ENCODE measurements around the gene GTPBP2. TPM values are rescaled to one million over a fixed set of nuclear protein-coding genes. Genes with fewer than 3 reads are reported as not detected.
A peak's percentile ranks its signal among the peaks of the same experiment; 100 is the strongest.

Gene GTPBP2
- polyA plus RNA-seq, 3 donors: 3.6 to 120 (median 4.9) TPM

DNA sequence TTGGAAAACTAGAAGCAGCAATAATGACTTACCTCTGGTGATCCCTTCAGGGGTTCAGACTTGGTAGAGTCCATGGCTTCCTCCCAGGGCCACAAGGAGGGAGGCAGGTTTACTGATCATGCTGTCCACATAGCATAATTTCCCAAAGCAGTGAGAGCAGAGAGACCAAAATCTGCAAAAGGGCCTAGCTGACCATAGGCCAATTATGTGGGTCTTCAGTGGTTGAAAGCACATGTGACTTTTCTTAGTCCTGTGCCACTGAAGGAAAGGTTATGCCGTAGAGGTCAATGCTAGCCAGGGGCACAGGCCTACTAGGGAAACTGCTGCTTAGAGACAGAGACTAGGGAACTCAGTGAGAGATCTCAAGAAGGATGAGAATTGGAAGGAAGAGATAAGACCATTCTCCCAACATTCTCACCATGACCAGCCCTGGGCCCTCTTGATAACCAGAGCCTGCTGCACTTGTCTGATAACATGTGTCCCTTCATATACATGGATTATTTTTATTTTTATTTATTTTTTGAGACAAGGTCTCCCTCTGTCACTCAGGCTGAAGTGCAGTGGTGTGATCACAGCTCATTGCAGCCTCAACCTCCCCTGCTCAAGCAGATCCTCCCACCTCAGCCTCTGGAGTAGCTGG, 2.0 kb upstream of the GTPBP2 start:
- no peaks in the 10 kb centered on the region for H3K27me3 ChIP-seq (ENCODE audit: control insufficient read depth in 2 of 2, insufficient read depth in 2 of 2, low read length in 2 of 2)
- H3K9me3 ChIP-seq (replicated peaks in 1 of 2; ENCODE audit: control insufficient read depth in 1 of 2, insufficient read depth in 1 of 2, low read length in 2 of 2): no peaks in the 10 kb centered on the region
- H3K9ac ChIP-seq (ENCODE audit: insufficient read depth, low read length, poor library complexity, severe bottlenecking): no peak overlapping the region
- peak overlapping the region; percentile 87 to 95 for H3K27ac ChIP-seq (ENCODE audit: low read depth in 1 of 2, low read length in 2 of 2)
- DNase-seq: no peak
- H3K9me3 Mint-ChIP-seq: peaks cover 0 to 3% (median 0%) of the 10 kb centered on the region in 7 donors
- peaks cover 4 to 8% of the 10 kb centered on the region in 2 donors for H3K36me3 Mint-ChIP-seq
- H3K27ac Mint-ChIP-seq: peak overlapping the region; percentile 94 to 100 (median 99)
- H3K4me3 Mint-ChIP-seq: peak overlapping the region in 1 of 2 donors; percentile 62
- WGBS (ENCODE audit: insufficient coverage): no CpG with 5 or more reads among the region's 1 CpG
- peak overlapping the region; percentile 61 for H2AFZ ChIP-seq (ENCODE audit: insufficient read depth, low read depth, low read length, poor library complexity, severe bottlenecking)
- TF ChIP-seq, protein P1, sequence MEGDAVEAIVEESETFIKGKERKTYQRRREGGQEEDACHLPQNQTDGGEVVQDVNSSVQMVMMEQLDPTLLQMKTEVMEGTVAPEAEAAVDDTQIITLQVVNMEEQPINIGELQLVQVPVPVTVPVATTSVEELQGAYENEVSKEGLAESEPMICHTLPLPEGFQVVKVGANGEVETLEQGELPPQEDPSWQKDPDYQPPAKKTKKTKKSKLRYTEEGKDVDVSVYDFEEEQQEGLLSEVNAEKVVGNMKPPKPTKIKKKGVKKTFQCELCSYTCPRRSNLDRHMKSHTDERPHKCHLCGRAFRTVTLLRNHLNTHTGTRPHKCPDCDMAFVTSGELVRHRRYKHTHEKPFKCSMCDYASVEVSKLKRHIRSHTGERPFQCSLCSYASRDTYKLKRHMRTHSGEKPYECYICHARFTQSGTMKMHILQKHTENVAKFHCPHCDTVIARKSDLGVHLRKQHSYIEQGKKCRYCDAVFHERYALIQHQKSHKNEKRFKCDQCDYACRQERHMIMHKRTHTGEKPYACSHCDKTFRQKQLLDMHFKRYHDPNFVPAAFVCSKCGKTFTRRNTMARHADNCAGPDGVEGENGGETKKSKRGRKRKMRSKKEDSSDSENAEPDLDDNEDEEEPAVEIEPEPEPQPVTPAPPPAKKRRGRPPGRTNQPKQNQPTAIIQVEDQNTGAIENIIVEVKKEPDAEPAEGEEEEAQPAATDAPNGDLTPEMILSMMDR (IDR thresholded peaks at IDR 0.05): no peak
- H3K27me3 Mint-ChIP-seq (ENCODE audit: low read depth in 3 of 3): peaks cover 0 to 2% (median 0%) of the 10 kb centered on the region in 3 donors
- peaks cover 55 to 67% of the 10 kb centered on the region in 2 donors for H3K4me1 ChIP-seq (ENCODE audit: control insufficient read depth in 1 of 2, insufficient read depth in 2 of 2, low read length in 2 of 2)
- peaks cover 1 to 2% of the 10 kb centered on the region in 2 donors for H3K36me3 ChIP-seq (replicated peaks in 1 of 2; ENCODE audit: control insufficient read depth in 1 of 2, insufficient read depth in 2 of 2, low read length in 2 of 2)
- H3K4me3 ChIP-seq (replicated peaks in 1 of 3; ENCODE audit: low read depth in 2 of 3, low read length in 3 of 3): no peak overlapping the region
- H3K4me1 Mint-ChIP-seq: peaks cover 53% of the 10 kb centered on the region
- H3K4me2 ChIP-seq (replicated peaks; ENCODE audit: extremely low read depth, low read length, poor library complexity, severe bottlenecking): peak overlapping the region; percentile 86
- intact Hi-C loops (cut with micrococcal nuclease): no loop called here
- peaks cover 26% of the 10 kb centered on the region for H3K79me2 ChIP-seq (ENCODE audit: insufficient read depth, low read length)
- H4K20me1 ChIP-seq (ENCODE audit: insufficient read depth, low read length): peaks cover 8% of the 10 kb centered on the region

DNA sequence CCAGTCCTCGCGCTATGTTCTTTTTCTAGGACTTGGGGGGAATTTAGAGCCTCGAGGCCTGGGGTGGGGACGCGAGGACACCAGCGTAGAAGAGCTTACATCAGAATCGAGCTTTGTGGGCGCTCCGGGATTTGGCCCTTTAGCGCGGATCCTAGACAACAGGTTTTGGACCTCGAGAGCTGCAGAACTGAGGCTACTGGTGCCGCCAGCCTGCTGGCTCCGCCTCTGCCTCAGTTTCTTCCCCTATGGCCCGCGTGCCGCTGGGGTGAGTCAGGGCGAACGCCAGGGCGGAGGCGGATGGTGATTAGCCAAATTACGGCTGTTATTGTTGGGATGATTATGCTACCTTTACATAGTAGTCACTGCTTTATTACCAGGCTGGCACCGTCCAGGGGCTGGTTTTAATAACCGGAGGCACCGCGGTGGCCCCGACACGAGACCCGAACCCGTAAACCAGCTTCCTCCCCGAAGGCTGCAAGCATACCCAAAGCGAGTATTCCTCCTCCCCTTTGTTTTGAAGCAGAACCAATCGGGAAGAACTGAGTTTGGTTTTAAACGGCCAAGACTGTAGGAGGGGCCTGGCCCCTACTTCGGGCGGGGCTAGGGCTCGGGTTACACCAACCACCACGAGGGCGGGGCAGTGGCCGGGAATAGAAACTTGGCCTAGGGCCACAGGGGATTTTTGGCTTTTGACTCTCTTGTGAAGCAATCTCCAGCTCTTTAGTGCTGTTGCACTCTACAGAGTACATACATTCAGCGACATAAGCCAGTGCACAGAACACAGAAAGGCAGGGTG, 639 bp upstream of the GTPBP2 start:
- Mint-ChIP-seq H3K9me3 (no peaks in the 10 kb centered on the region), H3K27ac (peak overlapping the region; percentile 94 to 100 (median 99)), H3K4me3 (peak overlapping the region; percentile 93 to 96), H3K4me1 (peaks cover 46% of the 10 kb centered on the region), H3K36me3 (peaks cover 18 to 22% of the 10 kb centered on the region in 2 donors), H3K27me3 (ENCODE audit: low read depth in 3 of 3) (peaks cover 0 to 2% (median 0%) of the 10 kb centered on the region in 3 donors)
- peaks cover 22% of the 10 kb centered on the region for H4K20me1 ChIP-seq (ENCODE audit: insufficient read depth, low read length)
- peak overlapping the region; percentile 86 for H2AFZ ChIP-seq (ENCODE audit: insufficient read depth, low read depth, low read length, poor library complexity, severe bottlenecking)
- peaks cover 51 to 60% of the 10 kb centered on the region in 2 donors for H3K4me1 ChIP-seq (ENCODE audit: control insufficient read depth in 1 of 2, insufficient read depth in 2 of 2, low read length in 2 of 2)
- peak overlapping the region; percentile 71 for H3K9ac ChIP-seq (ENCODE audit: insufficient read depth, low read length, poor library complexity, severe bottlenecking)
- WGBS (ENCODE audit: insufficient coverage): under 1% methylated on average over 25 of the region's 41 CpGs
- H3K27me3 ChIP-seq (ENCODE audit: control insufficient read depth in 2 of 2, insufficient read depth in 2 of 2, low read length in 2 of 2): no peaks in the 10 kb centered on the region
- H3K4me3 ChIP-seq (replicated peaks in 1 of 3; ENCODE audit: low read depth in 2 of 3, low read length in 3 of 3): peak overlapping the region; percentile 49 to 95 (median 80)
- DNase-seq: peak; percentile 95 to 97 (median 96)
- peaks cover 33% of the 10 kb centered on the region for H3K79me2 ChIP-seq (ENCODE audit: insufficient read depth, low read length)
- peak overlapping the region; percentile 87 to 95 for H3K27ac ChIP-seq (ENCODE audit: low read depth in 1 of 2, low read length in 2 of 2)
- H3K9me3 ChIP-seq (replicated peaks in 1 of 2; ENCODE audit: control insufficient read depth in 1 of 2, insufficient read depth in 1 of 2, low read length in 2 of 2): no peaks in the 10 kb centered on the region
- TF ChIP-seq, protein P1 (IDR thresholded peaks at IDR 0.05): no peak
- intact Hi-C loops (cut with micrococcal nuclease): loop anchor here (5.0 kb wide), 2 partner anchors 52 to 618 kb away; partner anchors contain the start of genes HSP90AB1 (in 1 of the 2), POLH (in 1 of the 2) and XPO5 (in 1 of the 2)
- H3K36me3 ChIP-seq (replicated peaks in 1 of 2; ENCODE audit: control insufficient read depth in 1 of 2, insufficient read depth in 2 of 2, low read length in 2 of 2): peaks cover 15 to 16% of the 10 kb centered on the region in 2 donors
- peak overlapping the region; percentile 86 for H3K4me2 ChIP-seq (replicated peaks; ENCODE audit: extremely low read depth, low read length, poor library complexity, severe bottlenecking)
